LNCaP clone FGC (cell line): ENCODE results near the gene MTCH2.
"Not testable (repeated sequence)": the region's sequence is repeated elsewhere in the genome, so short reads cannot be mapped to it uniquely, and the experiment has no call there.

Source experiments
- DNase-seq: peaks from one replicate; pipeline ENCODE4 v3.0.0-alpha.2; 2011; ENCODE audit warnings: low read depth
- H3K4me3 ChIP-seq: 2 replicates; pipeline ENCODE4 v1.5.1; 2011; ENCODE audit warnings: mild to moderate bottlenecking, low read depth, low read length, control low read depth
- CTCF ChIP-seq: IDR thresholded peaks from 2 replicates; pipeline ENCODE4 v1.5.1; 2012; ENCODE audit warnings: mild to moderate bottlenecking; ENCODE audit not compliant: control insufficient read depth, insufficient read depth; ENCODE audit errors: extremely low read depth

MTCH2 gene

GRCh38 chr11:47675851-47676250 lies 33.5 kb upstream of the MTCH2 start:
- TF ChIP-seq CTCF = no peak
- no peak overlapping the region for H3K4me3 ChIP-seq
- DNase-seq = no peak

GRCh38 chr11:47672283-47672730 lies 29.9 kb upstream of the MTCH2 start:
- no peak for TF ChIP-seq CTCF

GRCh38 chr11:47669856-47670255 lies 27.5 kb upstream of the MTCH2 start:
- no peak for TF ChIP-seq CTCF
- no peak overlapping the region for H3K4me3 ChIP-seq
- no peak for DNase-seq

More at GRCh38 chr11:47672283-47672730, 29.9 kb upstream of the MTCH2 start:
- H3K4me3 ChIP-seq = no peak overlapping the region
- DNase-seq = no peak

GRCh38 chr11:47668665-47669064 lies 26.3 kb upstream of the MTCH2 start:
- no peak for TF ChIP-seq CTCF
- no peak overlapping the region for H3K4me3 ChIP-seq
- no peak for DNase-seq

GRCh38 chr11:47667555-47667954 lies 25.2 kb upstream of the MTCH2 start:
- no peak for DNase-seq
- H3K4me3 ChIP-seq = no peak overlapping the region
- TF ChIP-seq CTCF = no peak

GRCh38 chr11:47667135-47667534 lies 24.8 kb upstream of the MTCH2 start:
- DNase-seq = no peak
- TF ChIP-seq CTCF = no peak
- no peak overlapping the region for H3K4me3 ChIP-seq

- DNase-seq, H3K4me3 ChIP-seq: not testable (repeated sequence)
Measured at GRCh38 chr11:47664936-47665335, 22.6 kb upstream of the MTCH2 start.
